ENCODE data around the gene ARHGEF2.

ARHGEF2 gene

DNA sequence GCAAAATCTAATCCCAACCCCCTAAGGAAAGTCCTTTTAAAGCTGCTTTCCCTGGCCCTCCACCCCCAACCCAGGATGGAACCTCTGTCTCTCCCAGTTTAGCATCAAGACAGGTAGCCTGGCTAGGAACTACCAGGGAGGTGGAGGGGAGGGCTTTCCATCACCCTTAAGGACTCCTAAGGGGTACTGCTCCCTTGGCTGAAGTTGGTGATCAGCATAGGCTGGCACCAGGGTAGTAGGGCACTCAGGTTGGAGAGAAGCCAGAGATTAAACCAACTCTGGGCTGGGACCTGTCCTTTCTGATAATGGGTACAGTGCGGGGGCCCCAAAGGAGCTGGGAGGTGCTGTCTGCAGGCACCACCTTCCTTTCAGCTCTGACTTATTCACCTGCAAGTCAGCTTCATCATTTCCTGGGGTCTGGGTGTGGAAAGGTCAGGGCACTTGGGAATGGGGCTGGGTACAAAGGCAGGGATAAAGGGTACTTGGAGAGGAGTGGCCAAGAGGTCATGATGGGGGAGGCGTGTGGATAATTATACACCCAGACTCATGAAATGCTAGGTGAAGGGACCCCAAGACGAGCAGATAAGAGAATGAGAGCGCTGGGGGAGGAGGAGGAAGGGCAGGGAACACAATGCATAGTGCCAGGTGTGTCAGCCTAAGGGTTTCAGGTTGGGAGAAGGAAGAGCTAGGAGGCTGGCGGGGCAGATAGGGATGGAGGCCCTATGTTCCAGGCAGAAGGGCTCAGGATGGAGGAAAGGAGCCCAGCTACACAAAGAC lies 1.2 kb downstream of the ARHGEF2 start:
- Histone ChIP-seq H3K9me3 (replicated peaks; ENCODE audit: low read length) (no peaks in the 10 kb centered on the region), H3K4me1 (ENCODE audit: control insufficient read depth, insufficient read depth, low read length) (peaks cover 80% of the 10 kb centered on the region), H3K4me3 (ENCODE audit: low read length) (peak overlapping the region; percentile 88)

DNA sequence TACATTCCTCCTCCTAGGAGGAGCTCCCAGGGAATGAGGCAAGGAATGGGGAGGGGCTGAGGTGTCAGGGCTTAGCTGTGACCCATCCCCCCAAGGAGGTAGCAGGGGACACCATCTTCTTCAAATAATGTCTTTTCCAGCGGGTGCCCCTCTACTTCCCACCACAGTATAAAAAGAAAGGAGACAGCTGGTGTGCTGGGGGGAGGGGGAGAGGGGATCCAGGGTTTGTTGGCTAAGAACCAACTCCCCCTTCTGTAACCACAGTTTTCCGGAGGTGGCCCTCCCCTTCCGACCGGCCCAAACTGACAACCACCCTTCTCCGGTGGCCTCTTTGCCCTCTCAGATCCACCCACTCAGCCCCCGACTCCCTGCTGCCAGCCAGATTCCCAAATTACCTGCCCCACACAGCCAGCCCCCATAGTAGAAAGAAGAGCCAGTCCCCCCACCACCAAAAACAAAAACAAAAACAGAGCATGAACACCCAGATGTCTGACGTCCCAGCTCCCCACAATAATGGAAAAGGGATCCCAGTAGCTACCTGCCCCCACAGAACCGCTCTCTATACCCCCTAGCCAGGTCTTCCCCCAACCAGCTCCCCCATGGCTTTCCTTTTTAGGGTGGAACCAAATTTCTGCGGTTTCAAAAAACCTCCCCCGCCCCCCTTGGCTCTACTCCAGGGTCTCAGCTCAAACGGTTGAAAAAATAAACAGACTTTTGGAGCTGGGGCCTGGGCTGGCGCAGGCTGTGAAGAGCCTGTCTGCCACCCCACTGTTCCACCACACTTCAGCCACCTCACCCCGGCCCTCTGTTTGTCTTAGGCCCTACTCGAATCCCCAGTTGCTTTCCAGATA lies 2.1 kb downstream of the ARHGEF2 start:
- peak overlapping the region; percentile 99 for H3K4me2 ChIP-seq (ENCODE audit: low read length)
- H3K9ac ChIP-seq (ENCODE audit: low read depth, low read length) = peak overlapping the region; percentile 92
- peaks cover 9% of the 10 kb centered on the region for H3K36me3 ChIP-seq (ENCODE audit: insufficient read depth, low read length)
- H3K4me3 ChIP-seq (ENCODE audit: low read length) = peak overlapping the region; percentile 88
- H3K9me3 ChIP-seq (replicated peaks; ENCODE audit: low read length) = no peaks in the 10 kb centered on the region
- peaks cover 76% of the 10 kb centered on the region for H3K4me1 ChIP-seq (ENCODE audit: control insufficient read depth, insufficient read depth, low read length)
- H3K27me3 ChIP-seq (ENCODE audit: control insufficient read depth, insufficient read depth, low read length) = no peaks in the 10 kb centered on the region

More for the DNA sequence above, 1.2 kb downstream of the ARHGEF2 start:
- H3K9ac ChIP-seq (ENCODE audit: low read depth, low read length) = peak overlapping the region; percentile 92
- peak overlapping the region; percentile 99 for H3K4me2 ChIP-seq (ENCODE audit: low read length)
- H3K27me3 ChIP-seq (ENCODE audit: control insufficient read depth, insufficient read depth, low read length) = no peaks in the 10 kb centered on the region
- peaks cover 8% of the 10 kb centered on the region for H3K36me3 ChIP-seq (ENCODE audit: insufficient read depth, low read length)

DNA sequence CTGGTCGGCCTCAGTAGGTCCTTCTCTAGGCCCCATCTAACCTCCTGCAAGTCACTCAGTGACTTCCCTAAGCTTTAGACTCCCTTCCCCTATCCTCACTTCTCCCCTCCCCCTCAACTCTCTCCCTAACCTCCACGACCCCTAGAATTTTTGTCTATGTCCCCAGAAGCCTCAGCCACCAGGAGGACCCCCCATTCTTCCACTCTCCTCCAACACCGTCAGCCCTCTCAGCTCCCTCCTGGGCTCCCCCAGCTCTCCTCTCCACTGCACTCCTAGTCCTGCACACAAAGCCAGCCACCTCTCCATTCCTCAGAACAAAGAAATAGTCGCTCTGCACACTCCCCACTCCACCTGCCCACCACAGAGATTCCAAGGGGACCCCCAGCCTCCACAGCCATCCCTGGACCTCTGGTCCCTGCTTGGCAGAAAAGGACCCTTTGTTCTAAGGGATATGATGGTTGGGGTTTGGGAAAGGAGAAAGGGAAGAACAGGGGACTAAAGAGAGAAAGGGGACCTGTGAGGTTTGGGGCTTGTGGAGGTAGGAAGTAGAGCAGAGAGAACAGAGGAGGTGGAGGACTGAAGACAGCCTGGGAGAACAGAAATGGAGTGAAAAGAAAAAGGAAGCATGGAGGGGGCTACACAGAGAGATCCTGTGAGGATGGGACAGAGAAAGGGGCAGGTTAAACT lies 2.8 kb downstream of the ARHGEF2 start:
- peaks cover 75% of the 10 kb centered on the region for H3K4me1 ChIP-seq (ENCODE audit: control insufficient read depth, insufficient read depth, low read length)
- H3K27me3 ChIP-seq (ENCODE audit: control insufficient read depth, insufficient read depth, low read length) = no peaks in the 10 kb centered on the region
- peak overlapping the region; percentile 99 for H3K4me2 ChIP-seq (ENCODE audit: low read length)
- peak overlapping the region; percentile 88 for H3K4me3 ChIP-seq (ENCODE audit: low read length)
- peak overlapping the region; percentile 92 for H3K9ac ChIP-seq (ENCODE audit: low read depth, low read length)
- peaks cover 9% of the 10 kb centered on the region for H3K36me3 ChIP-seq (ENCODE audit: insufficient read depth, low read length)
- no peaks in the 10 kb centered on the region for H3K9me3 ChIP-seq (replicated peaks; ENCODE audit: low read length)

DNA sequence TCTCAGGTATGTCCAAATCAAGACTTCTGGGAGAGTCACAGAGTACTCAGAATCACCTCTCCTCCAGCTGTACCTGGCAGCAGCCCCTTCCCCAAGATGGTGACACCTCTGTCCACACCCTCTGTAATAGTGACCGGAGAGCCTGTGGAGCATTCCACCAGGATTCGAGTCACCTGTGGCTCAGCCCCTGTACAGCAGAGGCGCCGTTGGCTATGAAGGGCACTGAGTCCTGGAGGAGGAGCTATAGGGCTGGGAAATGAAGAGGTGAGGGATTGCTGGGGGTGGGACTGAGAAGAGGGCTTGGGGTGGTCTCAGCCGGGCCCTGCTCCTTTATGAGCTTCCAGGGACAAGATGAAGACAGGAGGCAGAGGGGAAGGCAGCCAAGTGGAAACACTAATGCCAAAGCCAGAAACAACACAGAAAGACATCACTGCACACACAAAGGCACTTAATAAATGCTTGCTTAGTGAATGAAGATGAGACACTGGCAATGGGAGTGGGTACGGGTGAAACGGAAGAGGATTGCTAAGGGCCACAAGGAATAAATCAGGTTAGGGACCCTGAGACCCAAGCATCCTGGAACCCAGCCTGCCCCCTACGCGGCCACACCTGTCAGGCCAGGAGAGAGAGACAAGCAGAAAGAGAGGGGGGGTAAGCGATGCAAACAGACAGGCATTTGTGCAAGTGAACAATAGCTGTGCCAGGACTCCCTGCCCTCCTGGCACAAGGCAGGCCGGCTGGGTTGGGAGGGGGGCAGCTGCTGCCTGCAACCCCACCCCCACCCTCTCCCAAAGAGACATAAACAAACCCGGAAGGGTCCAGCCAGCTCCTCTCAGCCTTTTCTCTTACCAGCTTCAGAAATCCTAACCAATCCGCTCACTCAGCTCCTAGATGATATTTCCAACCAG lies 3.9 kb downstream of the ARHGEF2 start:
- H3K27me3 ChIP-seq (ENCODE audit: control insufficient read depth, insufficient read depth, low read length) = no peaks in the 10 kb centered on the region
- peak overlapping the region; percentile 88 for H3K4me3 ChIP-seq (ENCODE audit: low read length)
- peaks cover 75% of the 10 kb centered on the region for H3K4me1 ChIP-seq (ENCODE audit: control insufficient read depth, insufficient read depth, low read length)
- peak overlapping the region; percentile 92 for H3K9ac ChIP-seq (ENCODE audit: low read depth, low read length)
- peaks cover 14% of the 10 kb centered on the region for H3K36me3 ChIP-seq (ENCODE audit: insufficient read depth, low read length)
- H3K9me3 ChIP-seq (replicated peaks; ENCODE audit: low read length) = no peaks in the 10 kb centered on the region
- H3K4me2 ChIP-seq (ENCODE audit: low read length) = peak overlapping the region; percentile 99

DNA sequence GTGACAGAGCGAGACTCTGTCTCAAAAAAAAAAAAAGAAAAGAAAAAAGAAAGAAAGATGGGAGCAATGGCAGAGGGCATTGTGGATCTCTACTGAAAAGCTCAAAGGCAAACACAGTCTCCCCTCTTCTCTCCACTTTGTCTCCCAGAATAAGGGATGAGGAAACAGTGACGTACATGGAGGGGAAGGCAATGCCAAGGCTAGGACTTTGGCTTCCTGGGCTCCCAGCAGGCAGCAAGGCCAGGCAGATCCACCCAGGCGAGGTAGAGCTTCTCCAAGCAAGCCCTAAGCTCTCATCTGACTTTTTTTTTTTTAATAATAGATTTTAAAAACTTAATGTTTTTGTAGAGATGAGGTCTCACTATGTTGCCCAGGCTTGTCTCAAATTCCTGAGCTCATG lies 4.6 kb downstream of the ARHGEF2 start:
- Histone ChIP-seq H3K36me3 (ENCODE audit: insufficient read depth, low read length) (peaks cover 21% of the 10 kb centered on the region), H3K4me1 (ENCODE audit: control insufficient read depth, insufficient read depth, low read length) (peaks cover 75% of the 10 kb centered on the region), H3K9ac (ENCODE audit: low read depth, low read length) (no peak overlapping the region), H3K27me3 (ENCODE audit: control insufficient read depth, insufficient read depth, low read length) (no peaks in the 10 kb centered on the region), H3K4me3 (ENCODE audit: low read length) (no peak overlapping the region), H3K4me2 (ENCODE audit: low read length) (peak overlapping the region; percentile 99), H3K9me3 (replicated peaks; ENCODE audit: low read length) (no peaks in the 10 kb centered on the region)

DNA sequence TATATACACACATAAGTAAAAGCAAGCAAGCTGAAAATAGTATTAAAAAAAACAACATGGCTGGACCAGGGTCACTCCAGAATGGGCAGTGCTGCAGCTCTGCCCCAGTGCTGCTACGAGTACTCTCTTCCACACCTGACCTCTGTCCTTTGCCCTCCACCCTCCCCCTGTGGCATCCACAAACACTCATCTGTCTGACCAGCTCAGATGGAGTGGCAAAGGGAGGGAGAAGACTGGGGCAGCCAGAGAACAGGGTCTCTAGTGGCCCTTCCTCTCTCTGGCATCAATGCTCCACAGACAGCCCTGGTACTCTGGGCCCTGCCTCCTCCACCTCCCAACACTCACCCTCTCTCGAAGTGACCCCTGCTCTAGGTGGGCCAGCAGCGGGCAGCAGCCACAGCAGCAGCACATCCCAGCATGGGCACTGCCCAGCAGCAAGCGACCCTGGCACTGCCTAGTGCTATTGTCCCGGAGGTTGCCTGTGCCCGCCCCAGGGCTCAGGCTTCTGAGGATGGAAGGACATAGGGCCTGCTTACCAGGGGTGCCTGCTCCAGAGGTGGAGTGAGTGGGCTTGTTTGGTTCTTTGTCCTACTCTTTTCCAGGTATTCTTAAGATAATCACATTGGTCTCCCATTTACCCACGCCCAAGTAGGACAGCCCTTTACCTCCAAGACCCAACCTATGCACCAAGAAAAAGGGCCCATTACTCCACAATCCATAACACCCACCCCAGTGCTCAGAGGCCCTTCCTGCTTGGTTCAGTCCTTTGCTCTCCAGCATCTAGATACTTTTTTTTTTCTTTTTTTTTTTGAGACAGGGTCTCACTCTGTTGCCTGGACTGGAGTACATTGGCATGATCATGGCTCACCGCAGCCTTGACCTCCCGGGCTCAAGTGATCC lies 6.2 kb downstream of the ARHGEF2 start:
- Histone ChIP-seq H3K9me3 (replicated peaks; ENCODE audit: low read length) (no peaks in the 10 kb centered on the region), H3K9ac (ENCODE audit: low read depth, low read length) (no peak overlapping the region), H3K4me1 (ENCODE audit: control insufficient read depth, insufficient read depth, low read length) (peaks cover 87% of the 10 kb centered on the region), H3K27me3 (ENCODE audit: control insufficient read depth, insufficient read depth, low read length) (no peaks in the 10 kb centered on the region), H3K4me2 (ENCODE audit: low read length) (peak overlapping the region; percentile 22), H3K36me3 (ENCODE audit: insufficient read depth, low read length) (peaks cover 34% of the 10 kb centered on the region), H3K4me3 (ENCODE audit: low read length) (no peak overlapping the region)

DNA sequence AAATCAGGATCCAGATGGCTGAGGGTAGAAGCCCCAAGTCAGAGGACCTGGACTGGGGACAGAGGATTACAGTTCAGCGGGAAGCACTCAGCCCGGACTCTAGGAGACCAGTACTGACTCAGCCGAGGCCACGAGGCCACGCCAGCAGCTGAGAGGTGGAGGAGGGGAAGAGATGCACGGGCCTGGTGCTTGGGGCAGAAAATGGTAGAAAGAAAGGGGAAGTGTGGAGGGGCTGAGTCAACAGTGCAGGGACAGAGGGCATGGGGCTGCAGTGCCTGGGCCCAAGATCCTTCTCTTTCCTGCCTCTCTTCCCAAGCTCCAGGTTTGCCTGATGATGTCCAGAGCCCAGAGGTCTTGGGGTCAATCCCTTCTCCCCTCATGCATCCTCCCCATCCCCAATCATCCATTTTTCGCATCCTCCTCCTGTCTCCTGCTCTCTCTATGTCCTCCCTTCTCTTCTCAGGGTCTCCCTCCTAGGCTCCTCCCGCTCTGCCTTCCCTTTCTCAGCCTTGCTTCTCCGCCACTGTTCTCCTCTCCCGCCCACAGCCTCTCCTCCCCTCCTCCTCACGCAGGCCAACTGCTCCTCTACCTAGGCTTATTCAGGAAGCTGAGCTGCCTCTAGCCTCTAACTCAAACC lies 7.7 kb downstream of the ARHGEF2 start:
- Histone ChIP-seq H3K4me1 (ENCODE audit: control insufficient read depth, insufficient read depth, low read length) (peaks cover 80% of the 10 kb centered on the region), H3K27me3 (ENCODE audit: control insufficient read depth, insufficient read depth, low read length) (no peaks in the 10 kb centered on the region), H3K4me3 (ENCODE audit: low read length) (peak overlapping the region; percentile 51), H3K36me3 (ENCODE audit: insufficient read depth, low read length) (peaks cover 49% of the 10 kb centered on the region), H3K9ac (ENCODE audit: low read depth, low read length) (peak overlapping the region; percentile 57), H3K9me3 (replicated peaks; ENCODE audit: low read length) (no peaks in the 10 kb centered on the region), H3K4me2 (ENCODE audit: low read length) (peak overlapping the region; percentile 72)

DNA sequence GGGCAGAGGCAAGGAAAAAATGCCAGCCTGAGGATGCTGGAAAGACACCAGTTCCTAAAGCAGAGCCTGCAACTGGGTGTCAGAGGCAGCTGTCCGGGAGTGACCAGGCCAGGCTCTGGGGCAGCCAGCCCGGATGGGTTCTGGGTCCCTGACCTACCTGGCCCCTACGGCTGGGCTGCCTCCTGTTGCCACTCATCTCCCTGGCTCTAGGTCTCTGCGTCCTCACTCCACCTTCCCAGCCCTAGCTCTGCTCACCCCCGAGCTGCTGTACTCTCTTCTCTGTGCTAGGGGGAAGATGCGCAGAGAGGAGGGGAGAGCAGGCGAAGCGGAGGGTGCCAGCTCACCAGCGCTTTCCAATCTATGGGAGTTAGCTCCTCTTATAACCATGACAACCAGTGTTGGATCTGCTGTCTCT lies 9.0 kb downstream of the ARHGEF2 start:
- peak overlapping the region; percentile 72 for H3K4me2 ChIP-seq (ENCODE audit: low read length)
- peak overlapping the region; percentile 49 for H3K4me3 ChIP-seq (ENCODE audit: low read length)
- peaks cover 67% of the 10 kb centered on the region for H3K4me1 ChIP-seq (ENCODE audit: control insufficient read depth, insufficient read depth, low read length)
- peaks cover 61% of the 10 kb centered on the region for H3K36me3 ChIP-seq (ENCODE audit: insufficient read depth, low read length)
- peak overlapping the region; percentile 57 for H3K9ac ChIP-seq (ENCODE audit: low read depth, low read length)
- no peaks in the 10 kb centered on the region for H3K9me3 ChIP-seq (replicated peaks; ENCODE audit: low read length)
- H3K27me3 ChIP-seq (ENCODE audit: control insufficient read depth, insufficient read depth, low read length) = no peaks in the 10 kb centered on the region

DNA sequence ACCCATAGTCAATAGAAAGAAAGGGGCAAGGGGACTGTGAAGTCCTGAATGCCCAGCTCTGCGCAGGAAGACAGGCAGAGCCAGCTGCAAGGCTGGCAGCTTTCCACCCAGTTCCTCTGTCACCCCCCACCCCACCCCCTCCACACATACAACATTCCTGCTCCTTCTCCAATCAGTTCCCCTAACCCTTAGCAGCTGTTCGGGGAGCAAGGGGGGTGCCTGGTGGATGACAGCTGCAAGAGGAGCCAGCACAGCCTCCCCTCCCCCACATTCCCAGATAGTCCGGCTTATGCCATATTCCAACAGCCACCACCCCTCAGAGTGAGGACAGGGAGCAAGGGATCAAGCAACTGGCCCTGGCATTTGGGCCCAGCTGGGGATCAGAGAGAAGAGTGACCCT lies 9.7 kb downstream of the ARHGEF2 start:
- Histone ChIP-seq H3K9ac (ENCODE audit: low read depth, low read length) (peak overlapping the region; percentile 70), H3K4me1 (ENCODE audit: control insufficient read depth, insufficient read depth, low read length) (peaks cover 61% of the 10 kb centered on the region), H3K4me2 (ENCODE audit: low read length) (peak overlapping the region; percentile 72), H3K27me3 (ENCODE audit: control insufficient read depth, insufficient read depth, low read length) (no peaks in the 10 kb centered on the region), H3K4me3 (ENCODE audit: low read length) (peak overlapping the region; percentile 49), H3K9me3 (replicated peaks; ENCODE audit: low read length) (no peaks in the 10 kb centered on the region), H3K36me3 (ENCODE audit: insufficient read depth, low read length) (peaks cover 64% of the 10 kb centered on the region)

DNA sequence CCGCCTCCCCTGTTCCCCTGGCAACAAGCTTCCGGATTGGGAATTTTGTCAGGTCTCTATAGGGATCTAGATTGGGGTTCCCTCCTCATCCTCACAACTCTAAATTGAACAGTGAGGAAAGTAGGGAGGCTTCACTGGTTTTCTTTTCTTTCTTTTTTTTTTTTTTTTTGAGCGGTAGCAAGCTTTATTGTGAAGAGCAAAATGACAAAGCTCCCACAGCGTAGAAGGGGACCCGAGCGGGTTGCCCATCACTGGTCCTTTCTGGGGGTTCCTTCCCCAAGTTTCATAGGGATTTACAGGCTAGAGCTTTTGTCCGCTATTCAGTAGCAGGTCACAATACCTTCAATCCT lies 10.3 kb downstream of the ARHGEF2 start:
- peak overlapping the region; percentile 72 for H3K4me2 ChIP-seq (ENCODE audit: low read length)
- peaks cover 65% of the 10 kb centered on the region for H3K36me3 ChIP-seq (ENCODE audit: insufficient read depth, low read length)
- no peaks in the 10 kb centered on the region for H3K9me3 ChIP-seq (replicated peaks; ENCODE audit: low read length)
- peak overlapping the region; percentile 70 for H3K9ac ChIP-seq (ENCODE audit: low read depth, low read length)
- peaks cover 61% of the 10 kb centered on the region for H3K4me1 ChIP-seq (ENCODE audit: control insufficient read depth, insufficient read depth, low read length)
- peak overlapping the region; percentile 34 for H3K4me3 ChIP-seq (ENCODE audit: low read length)
- no peaks in the 10 kb centered on the region for H3K27me3 ChIP-seq (ENCODE audit: control insufficient read depth, insufficient read depth, low read length)

All from skeletal muscle satellite cell (primary cell).